SK-N-SH treated with all-trans-retinoic acid at 6 μM for 48 hours (cell line): ENCODE results near the gene LHX6.

ENCODE experiments used
- ARNTL ChIP-seq: fragments of 450-650 bp; formaldehyde crosslinking; IDR thresholded peaks from 2 replicates; pipeline ENCODE4 v1.5.0; 2020; ENCODE audit warnings: low read depth, mild to moderate bottlenecking, moderate library complexity, borderline replicate concordance
- GLIS3 ChIP-seq: fragments of 250-450 bp; sonication (Bioruptor Pico); IDR thresholded peaks from 2 replicates; pipeline ENCODE4 v1.5.0; 2020; ENCODE audit warnings: mild to moderate bottlenecking, moderate library complexity
- ISL1 ChIP-seq: fragments of 250-450 bp; sonication (Bioruptor Pico); IDR thresholded peaks from 2 replicates; pipeline ENCODE4 v2.1.2; 2022; ENCODE audit warnings: mild to moderate bottlenecking, moderate library complexity
- OSR1 ChIP-seq: fragments of 250-450 bp; sonication (Bioruptor Pico); IDR thresholded peaks from 2 replicates; pipeline ENCODE4 v1.8.0; 2022; ENCODE audit warnings: moderate library complexity, mild to moderate bottlenecking, inconsistent platforms
- RARB ChIP-seq: fragments of 250-450 bp; sonication (Bioruptor Pico); IDR thresholded peaks from 2 replicates; pipeline ENCODE4 v1.8.0; 2021; ENCODE audit warnings: mild to moderate bottlenecking, moderate library complexity
- TOX ChIP-seq: fragments of 250-450 bp; sonication (Bioruptor Pico); IDR thresholded peaks from 2 replicates; pipeline ENCODE4 v1.8.0; 2021; ENCODE audit warnings: mild to moderate bottlenecking, moderate library complexity, borderline replicate concordance
- ZFP30 ChIP-seq: fragments of 450-650 bp; formaldehyde crosslinking; IDR thresholded peaks from 2 replicates; pipeline ENCODE4 v1.5.0; 2022; ENCODE audit warnings: mild to moderate bottlenecking, moderate library complexity
- ZNF8 ChIP-seq: fragments of 450-650 bp; formaldehyde crosslinking; IDR thresholded peaks from 2 replicates; pipeline ENCODE4 v1.5.0; 2020; ENCODE audit warnings: mild to moderate bottlenecking, moderate library complexity
- TF ChIP-seq, protein P1 (sequence below): fragments of 250-450 bp; sonication (Bioruptor Pico); IDR thresholded peaks from 2 replicates; pipeline ENCODE4 v1.8.0; 2020; ENCODE audit warnings: mild to moderate bottlenecking, moderate library complexity, borderline replicate concordance
- TF ChIP-seq, protein P2 (sequence below): fragments of 250-450 bp; sonication (Bioruptor Pico); IDR thresholded peaks from 2 replicates; pipeline ENCODE4 v1.5.1; 2020; ENCODE audit warnings: low read depth, mild to moderate bottlenecking, moderate library complexity
- TF ChIP-seq, protein P3 (sequence below): fragments of 250-450 bp; sonication (Bioruptor Pico); IDR thresholded peaks from 2 replicates; pipeline ENCODE4 v1.5.1; 2021; ENCODE audit warnings: mild to moderate bottlenecking, moderate library complexity

GRCh38 chr9:122248448-122248865, 19.7 kb upstream of the LHX6 start:
- TF ChIP-seq OSR1 (CRISPR knock-in tag), result no peak
- TF ChIP-seq, protein P1, sequence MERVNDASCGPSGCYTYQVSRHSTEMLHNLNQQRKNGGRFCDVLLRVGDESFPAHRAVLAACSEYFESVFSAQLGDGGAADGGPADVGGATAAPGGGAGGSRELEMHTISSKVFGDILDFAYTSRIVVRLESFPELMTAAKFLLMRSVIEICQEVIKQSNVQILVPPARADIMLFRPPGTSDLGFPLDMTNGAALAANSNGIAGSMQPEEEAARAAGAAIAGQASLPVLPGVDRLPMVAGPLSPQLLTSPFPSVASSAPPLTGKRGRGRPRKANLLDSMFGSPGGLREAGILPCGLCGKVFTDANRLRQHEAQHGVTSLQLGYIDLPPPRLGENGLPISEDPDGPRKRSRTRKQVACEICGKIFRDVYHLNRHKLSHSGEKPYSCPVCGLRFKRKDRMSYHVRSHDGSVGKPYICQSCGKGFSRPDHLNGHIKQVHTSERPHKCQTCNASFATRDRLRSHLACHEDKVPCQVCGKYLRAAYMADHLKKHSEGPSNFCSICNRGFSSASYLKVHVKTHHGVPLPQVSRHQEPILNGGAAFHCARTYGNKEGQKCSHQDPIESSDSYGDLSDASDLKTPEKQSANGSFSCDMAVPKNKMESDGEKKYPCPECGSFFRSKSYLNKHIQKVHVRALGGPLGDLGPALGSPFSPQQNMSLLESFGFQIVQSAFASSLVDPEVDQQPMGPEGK (CRISPR knock-in tag), result no peak
- TF ChIP-seq ARNTL, result no peak
- TF ChIP-seq ISL1 (CRISPR knock-in tag), result no peak
- no peak for TF ChIP-seq ZFP30 (CRISPR knock-in tag)
- TF ChIP-seq, protein P2, sequence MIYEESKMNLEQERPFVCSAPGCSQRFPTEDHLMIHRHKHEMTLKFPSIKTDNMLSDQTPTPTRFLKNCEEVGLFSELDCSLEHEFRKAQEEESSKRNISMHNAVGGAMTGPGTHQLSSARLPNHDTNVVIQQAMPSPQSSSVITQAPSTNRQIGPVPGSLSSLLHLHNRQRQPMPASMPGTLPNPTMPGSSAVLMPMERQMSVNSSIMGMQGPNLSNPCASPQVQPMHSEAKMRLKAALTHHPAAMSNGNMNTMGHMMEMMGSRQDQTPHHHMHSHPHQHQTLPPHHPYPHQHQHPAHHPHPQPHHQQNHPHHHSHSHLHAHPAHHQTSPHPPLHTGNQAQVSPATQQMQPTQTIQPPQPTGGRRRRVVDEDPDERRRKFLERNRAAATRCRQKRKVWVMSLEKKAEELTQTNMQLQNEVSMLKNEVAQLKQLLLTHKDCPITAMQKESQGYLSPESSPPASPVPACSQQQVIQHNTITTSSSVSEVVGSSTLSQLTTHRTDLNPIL, result no peak
- no peak for TF ChIP-seq ZNF8 (CRISPR knock-in tag)
- TF ChIP-seq, protein P3, sequence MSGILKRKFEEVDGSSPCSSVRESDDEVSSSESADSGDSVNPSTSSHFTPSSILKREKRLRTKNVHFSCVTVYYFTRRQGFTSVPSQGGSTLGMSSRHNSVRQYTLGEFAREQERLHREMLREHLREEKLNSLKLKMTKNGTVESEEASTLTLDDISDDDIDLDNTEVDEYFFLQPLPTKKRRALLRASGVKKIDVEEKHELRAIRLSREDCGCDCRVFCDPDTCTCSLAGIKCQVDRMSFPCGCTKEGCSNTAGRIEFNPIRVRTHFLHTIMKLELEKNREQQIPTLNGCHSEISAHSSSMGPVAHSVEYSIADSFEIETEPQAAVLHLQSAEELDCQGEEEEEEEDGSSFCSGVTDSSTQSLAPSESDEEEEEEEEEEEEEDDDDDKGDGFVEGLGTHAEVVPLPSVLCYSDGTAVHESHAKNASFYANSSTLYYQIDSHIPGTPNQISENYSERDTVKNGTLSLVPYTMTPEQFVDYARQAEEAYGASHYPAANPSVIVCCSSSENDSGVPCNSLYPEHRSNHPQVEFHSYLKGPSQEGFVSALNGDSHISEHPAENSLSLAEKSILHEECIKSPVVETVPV (CRISPR knock-in tag), result no peak
- TF ChIP-seq TOX (CRISPR knock-in tag), result no peak
- TF ChIP-seq RARB (CRISPR knock-in tag), result no peak
- no peak for TF ChIP-seq GLIS3
